Endothelial cell (in vitro differentiated cells): ENCODE results near the gene SLC15A4. TPM values are rescaled to one million over a fixed set of nuclear protein-coding genes. Genes with fewer than 3 reads are reported as not detected.

Source experiments
- DNase-seq: peaks from one replicate; pipeline ENCODE4 v3.0.0; 2021; ENCODE audit warnings: low spot score
- H3K27ac Mint-ChIP-seq: one replicate; pipeline ENCODE4 v1.8.0; 2021; ENCODE audit warnings: mixed read lengths, inconsistent platforms; ENCODE audit not compliant: unreplicated experiment
- H3K27me3 Mint-ChIP-seq: one replicate; pipeline ENCODE4 v1.8.0; 2021; ENCODE audit warnings: mild to moderate bottlenecking, moderate library complexity, mixed read lengths, inconsistent platforms; ENCODE audit not compliant: unreplicated experiment
- H3K36me3 Mint-ChIP-seq: one replicate; pipeline ENCODE4 v1.8.0; 2021; ENCODE audit warnings: mild to moderate bottlenecking, low read depth, mixed read lengths, inconsistent platforms; ENCODE audit not compliant: unreplicated experiment
- H3K4me1 Mint-ChIP-seq: one replicate; pipeline ENCODE4 v1.8.0; 2021; ENCODE audit warnings: mild to moderate bottlenecking, mixed read lengths, inconsistent platforms; ENCODE audit not compliant: unreplicated experiment
- H3K4me3 Mint-ChIP-seq: one replicate; pipeline ENCODE4 v1.8.0; 2021; ENCODE audit warnings: mild to moderate bottlenecking, mixed read lengths, inconsistent platforms; ENCODE audit not compliant: unreplicated experiment
- H3K9me3 Mint-ChIP-seq: one replicate; pipeline ENCODE4 v1.8.0; 2021; ENCODE audit warnings: mixed read lengths, inconsistent platforms; ENCODE audit not compliant: unreplicated experiment
- total RNA-seq: library from RNA; stranded (reverse); fragmentation: NEBNext Ultra II Directional; extraction: Animal tissue kit (Norgen Biotek cat#: 25700); gene quantifications from one replicate; pipeline ENCODE4 v1.2.1, GENCODE V29; 2021; ENCODE audit not compliant: unreplicated experiment
- TF ChIP-seq, protein P1 (sequence below): fragments of 200-600 bp; sonication (generic); IDR thresholded peaks from one replicate; pipeline ENCODE4 v1.5.0; 2021; ENCODE audit warnings: antibody characterized with exemption; ENCODE audit not compliant: unreplicated experiment

The SLC15A4 gene
- total RNA-seq, 1 donor from 2014 or later, result 8.1 TPM

DNA sequence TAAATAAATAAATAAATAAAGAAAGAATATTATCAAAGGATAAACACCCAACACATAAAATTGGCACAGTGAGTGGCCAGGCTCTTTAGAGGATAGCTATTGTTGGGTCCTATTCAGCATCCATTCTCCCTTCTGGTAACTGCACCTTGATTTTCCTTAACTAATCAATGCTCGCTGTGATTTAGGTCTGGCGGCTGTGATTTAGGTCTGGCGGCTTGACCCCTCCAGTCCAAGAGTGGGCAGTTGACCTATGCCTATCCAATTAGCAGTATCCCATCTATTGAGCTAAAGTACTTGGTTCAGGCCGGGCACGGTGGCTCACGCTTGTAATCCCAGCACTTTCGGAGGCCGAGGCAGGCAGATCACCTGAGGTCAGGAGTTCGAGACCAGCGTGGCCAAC is 9.7 kb upstream of the SLC15A4 start:
- DNase-seq, result no peak
- H3K9me3 Mint-ChIP-seq, result peaks cover 10% of the 10 kb centered on the region
- no peaks in the 10 kb centered on the region for H3K27me3 Mint-ChIP-seq
- H3K36me3 Mint-ChIP-seq, result no peaks in the 10 kb centered on the region
- TF ChIP-seq, protein P1, sequence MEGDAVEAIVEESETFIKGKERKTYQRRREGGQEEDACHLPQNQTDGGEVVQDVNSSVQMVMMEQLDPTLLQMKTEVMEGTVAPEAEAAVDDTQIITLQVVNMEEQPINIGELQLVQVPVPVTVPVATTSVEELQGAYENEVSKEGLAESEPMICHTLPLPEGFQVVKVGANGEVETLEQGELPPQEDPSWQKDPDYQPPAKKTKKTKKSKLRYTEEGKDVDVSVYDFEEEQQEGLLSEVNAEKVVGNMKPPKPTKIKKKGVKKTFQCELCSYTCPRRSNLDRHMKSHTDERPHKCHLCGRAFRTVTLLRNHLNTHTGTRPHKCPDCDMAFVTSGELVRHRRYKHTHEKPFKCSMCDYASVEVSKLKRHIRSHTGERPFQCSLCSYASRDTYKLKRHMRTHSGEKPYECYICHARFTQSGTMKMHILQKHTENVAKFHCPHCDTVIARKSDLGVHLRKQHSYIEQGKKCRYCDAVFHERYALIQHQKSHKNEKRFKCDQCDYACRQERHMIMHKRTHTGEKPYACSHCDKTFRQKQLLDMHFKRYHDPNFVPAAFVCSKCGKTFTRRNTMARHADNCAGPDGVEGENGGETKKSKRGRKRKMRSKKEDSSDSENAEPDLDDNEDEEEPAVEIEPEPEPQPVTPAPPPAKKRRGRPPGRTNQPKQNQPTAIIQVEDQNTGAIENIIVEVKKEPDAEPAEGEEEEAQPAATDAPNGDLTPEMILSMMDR, result no peak
- no peak overlapping the region for H3K27ac Mint-ChIP-seq
- H3K4me1 Mint-ChIP-seq, result no peaks in the 10 kb centered on the region
- no peak overlapping the region for H3K4me3 Mint-ChIP-seq

DNA sequence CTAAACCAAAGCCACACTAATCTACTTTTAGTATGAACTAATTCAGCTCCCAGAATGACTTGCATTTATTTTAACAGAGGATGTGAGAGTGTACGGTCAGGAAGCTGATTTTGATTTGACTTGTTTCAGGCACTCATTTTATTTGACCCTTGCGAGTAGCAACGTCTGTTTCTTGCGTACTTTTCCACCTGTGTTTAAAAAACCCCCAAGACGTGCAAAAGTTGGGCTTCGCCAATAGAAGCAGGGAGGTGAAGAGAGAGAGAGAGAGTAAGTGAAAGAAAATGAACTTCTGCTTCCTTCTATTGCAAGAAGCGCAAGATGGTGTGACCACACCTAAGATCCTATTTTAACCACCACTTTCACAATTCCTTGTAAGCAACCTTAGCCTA is 6.7 kb upstream of the SLC15A4 start:
- H3K4me3 Mint-ChIP-seq, result no peak overlapping the region
- H3K27me3 Mint-ChIP-seq, result no peaks in the 10 kb centered on the region
- H3K4me1 Mint-ChIP-seq, result no peaks in the 10 kb centered on the region
- no peak overlapping the region for H3K27ac Mint-ChIP-seq
- TF ChIP-seq, protein P1, result no peak
- DNase-seq, result no peak
- H3K9me3 Mint-ChIP-seq, result peaks cover 12% of the 10 kb centered on the region
- H3K36me3 Mint-ChIP-seq, result no peaks in the 10 kb centered on the region

DNA sequence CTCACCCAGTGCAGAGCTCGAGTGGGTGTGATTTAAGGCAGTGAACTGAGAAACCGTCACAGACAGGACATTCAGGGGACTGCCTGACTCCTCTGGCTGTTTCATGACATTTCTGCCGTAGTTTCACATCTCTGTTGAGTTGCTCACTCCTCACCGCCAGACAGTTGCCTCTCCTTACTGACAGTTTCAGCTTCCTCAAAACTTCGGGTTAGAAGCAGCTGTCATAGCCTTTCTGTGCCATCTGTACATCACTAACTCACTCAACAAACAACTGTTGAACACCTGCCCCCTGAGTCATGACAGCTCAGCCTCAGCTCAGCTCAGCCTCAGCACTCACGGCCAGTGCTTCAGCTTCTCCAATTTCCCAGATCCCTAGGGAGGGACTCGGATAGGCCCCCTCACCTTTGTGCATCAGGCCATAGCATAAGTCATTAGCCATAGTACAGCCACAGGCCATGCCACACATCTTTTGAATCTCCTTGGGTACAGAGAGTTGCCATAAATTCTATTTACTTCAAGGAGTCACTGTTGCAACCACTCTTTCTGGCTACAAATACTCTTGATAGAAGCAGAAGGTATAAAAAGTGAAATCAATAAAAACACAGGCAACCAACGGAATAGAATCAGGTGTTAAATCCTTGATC is 6.2 kb upstream of the SLC15A4 start:
- Mint-ChIP-seq H3K9me3 (peaks cover 13% of the 10 kb centered on the region), H3K4me3 (no peak overlapping the region), H3K36me3 (no peaks in the 10 kb centered on the region), H3K27ac (no peak overlapping the region), H3K27me3 (no peaks in the 10 kb centered on the region), H3K4me1 (no peaks in the 10 kb centered on the region)
- TF ChIP-seq, protein P1, result no peak
- DNase-seq, result no peak

DNA sequence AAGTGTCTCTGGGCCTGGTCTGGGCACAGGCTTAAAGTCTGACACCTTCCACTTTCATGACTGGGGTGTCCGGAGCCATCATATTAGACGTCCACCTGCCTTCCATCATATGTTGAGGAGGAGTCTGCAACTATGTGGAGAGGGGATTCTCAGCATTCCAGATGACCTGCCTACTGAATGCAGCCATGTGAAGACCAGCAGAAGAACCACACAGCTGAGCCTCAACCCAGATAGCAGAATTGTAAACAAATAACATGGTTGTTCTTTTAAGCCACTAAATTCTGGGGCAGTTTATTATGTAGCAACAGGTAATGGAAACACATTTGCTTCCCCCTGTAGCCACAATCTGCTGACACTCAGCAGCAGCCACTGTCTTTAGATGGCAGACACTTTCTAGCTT is 4.0 kb upstream of the SLC15A4 start:
- TF ChIP-seq, protein P1, result no peak
- Mint-ChIP-seq H3K36me3 (no peaks in the 10 kb centered on the region), H3K27me3 (no peaks in the 10 kb centered on the region), H3K4me3 (no peak overlapping the region), H3K4me1 (no peaks in the 10 kb centered on the region), H3K9me3 (peaks cover 18% of the 10 kb centered on the region), H3K27ac (no peak overlapping the region)
- DNase-seq, result no peak

DNA sequence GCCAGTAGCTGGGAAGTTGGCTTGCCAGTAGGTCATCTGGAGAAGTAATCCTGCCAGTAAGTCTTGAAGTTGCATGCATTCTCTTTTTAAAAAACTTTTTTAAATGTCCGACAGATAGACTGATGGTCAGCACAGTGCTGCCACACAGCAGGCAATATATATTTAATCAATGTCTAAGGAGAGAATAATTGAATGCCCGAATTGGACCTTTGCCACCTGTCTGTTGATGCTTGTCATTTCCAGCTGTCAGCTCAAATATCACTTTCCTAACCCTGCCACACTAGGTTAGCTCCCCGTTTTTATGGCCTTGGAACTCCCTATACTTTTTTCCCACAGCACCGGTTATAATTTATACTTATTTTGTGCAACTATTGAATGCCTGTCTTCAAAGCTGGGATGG is 2.1 kb upstream of the SLC15A4 start:
- no peak for DNase-seq
- Mint-ChIP-seq H3K27ac (no peak overlapping the region), H3K27me3 (peaks cover 6% of the 10 kb centered on the region), H3K36me3 (peaks cover 1% of the 10 kb centered on the region), H3K4me3 (no peak overlapping the region), H3K4me1 (peaks cover 11% of the 10 kb centered on the region), H3K9me3 (peaks cover 31% of the 10 kb centered on the region)
- TF ChIP-seq, protein P1, result no peak
